ENCODE measurements around the gene ZP3. TPM values are rescaled to one million over a fixed set of nuclear protein-coding genes. Genes with fewer than 3 reads are reported as not detected.
A peak's percentile ranks its signal among the peaks of the same experiment; 100 is the strongest.
"Not testable (repeated sequence)": the region's sequence is repeated elsewhere in the genome, so short reads cannot be mapped to it uniquely, and the experiment has no call there.

ZP3 gene
- total RNA-seq, 1 experiment from 2014 or later: 1.7 TPM

- peak; percentile 63 for DNase-seq
- Histone ChIP-seq H3K27me3 (no peaks in the 10 kb centered on the region), H3K36me3 (no peaks in the 10 kb centered on the region), H3K4me3 (peak overlapping the region; percentile 38), H3K9me3 (no peaks in the 10 kb centered on the region)
Observed at GRCh38 chr7:76397409-76398183, 27.2 kb upstream of the ZP3 start.

GRCh38 chr7:76400248-76400647, 24.5 kb upstream of the ZP3 start:
- no peaks in the 10 kb centered on the region for H3K9me3 ChIP-seq
- DNase-seq: no peak
- H3K27me3 ChIP-seq: no peaks in the 10 kb centered on the region
- H3K36me3 ChIP-seq: no peaks in the 10 kb centered on the region
- no peak overlapping the region for H3K4me3 ChIP-seq

GRCh38 chr7:76403097-76403496, 21.7 kb upstream of the ZP3 start:
- DNase-seq, H3K9me3 ChIP-seq, H3K27me3 ChIP-seq, H3K4me3 ChIP-seq, H3K36me3 ChIP-seq: not testable (repeated sequence)

GRCh38 chr7:76403780-76404494, 20.8 kb upstream of the ZP3 start:
- Histone ChIP-seq H3K9me3 (no peaks in the 10 kb centered on the region), H3K36me3 (no peaks in the 10 kb centered on the region), H3K4me3 (no peak overlapping the region), H3K27me3 (no peaks in the 10 kb centered on the region)
- no peak for DNase-seq

GRCh38 chr7:76405738-76406137, 19.0 kb upstream of the ZP3 start:
- DNase-seq: no peak
- Histone ChIP-seq H3K9me3 (no peaks in the 10 kb centered on the region), H3K4me3 (no peak overlapping the region), H3K27me3 (no peaks in the 10 kb centered on the region), H3K36me3 (no peaks in the 10 kb centered on the region)

- Histone ChIP-seq H3K9me3 (no peaks in the 10 kb centered on the region), H3K27me3 (no peaks in the 10 kb centered on the region), H3K4me3 (no peak overlapping the region), H3K36me3 (no peaks in the 10 kb centered on the region)
- no peak for DNase-seq
Observed at GRCh38 chr7:76407718-76408117, 17.0 kb upstream of the ZP3 start.

GRCh38 chr7:76408121-76408560, 16.6 kb upstream of the ZP3 start:
- Histone ChIP-seq H3K36me3 (no peaks in the 10 kb centered on the region), H3K4me3 (no peak overlapping the region), H3K9me3 (no peaks in the 10 kb centered on the region), H3K27me3 (no peaks in the 10 kb centered on the region)
- no peak for DNase-seq

- DNase-seq: no peak
- H3K4me3 ChIP-seq: no peak within 1 kb of the TSS
- H3K27me3 ChIP-seq: no peaks in the 10 kb centered on the region
- no peaks in the 10 kb centered on the region for H3K9me3 ChIP-seq
- H3K36me3 ChIP-seq: no peaks in the 10 kb centered on the region
Observed at GRCh38 chr7:76409537-76409936, 15.2 kb upstream of the ZP3 start, which contains the start of gene SSC4D. Gene SSC4D (minus strand): TSS chr7:76409697. CDS start chr7:76404439, 5,258 bp downstream.

GRCh38 chr7:76411626-76412025, 13.1 kb upstream of the ZP3 start:
- Histone ChIP-seq H3K4me3 (no peak overlapping the region), H3K36me3 (no peaks in the 10 kb centered on the region), H3K9me3 (no peaks in the 10 kb centered on the region), H3K27me3 (no peaks in the 10 kb centered on the region)
- no peak for DNase-seq

GRCh38 chr7:76412249-76412648, 12.5 kb upstream of the ZP3 start:
- Histone ChIP-seq H3K36me3 (no peaks in the 10 kb centered on the region), H3K27me3 (no peaks in the 10 kb centered on the region), H3K9me3 (no peaks in the 10 kb centered on the region), H3K4me3 (no peak overlapping the region)
- DNase-seq: no peak

- H3K27me3 ChIP-seq, H3K9me3 ChIP-seq, H3K36me3 ChIP-seq, DNase-seq, H3K4me3 ChIP-seq: not testable (repeated sequence)
Observed at GRCh38 chr7:76417654-76418310, 7.0 kb upstream of the ZP3 start.

GRCh38 chr7:76421097-76421496, 3.7 kb upstream of the ZP3 start:
- not testable (repeated sequence) for H3K36me3 ChIP-seq, H3K27me3 ChIP-seq, H3K9me3 ChIP-seq, H3K4me3 ChIP-seq
- peak; percentile 74 for DNase-seq

GRCh38 chr7:76423666-76424412, 911 bp upstream of the ZP3 start:
- Histone ChIP-seq H3K27me3 (no peaks in the 10 kb centered on the region), H3K4me3 (no peak overlapping the region), H3K9me3 (no peaks in the 10 kb centered on the region), H3K36me3 (no peaks in the 10 kb centered on the region)
- no peak for DNase-seq

GRCh38 chr7:76425156-76425555, 406 bp downstream of the ZP3 start:
- Histone ChIP-seq H3K9me3 (no peaks in the 10 kb centered on the region), H3K4me3 (no peak overlapping the region)
- DNase-seq: no peak

GRCh38 chr7:76425558-76425957, 808 bp downstream of the ZP3 start:
- not testable (repeated sequence) for H3K36me3 ChIP-seq, H3K27me3 ChIP-seq, H3K9me3 ChIP-seq, DNase-seq, H3K4me3 ChIP-seq

More at GRCh38 chr7:76425156-76425555, 406 bp downstream of the ZP3 start:
- no peaks in the 10 kb centered on the region for H3K36me3 ChIP-seq
- no peaks in the 10 kb centered on the region for H3K27me3 ChIP-seq

GRCh38 chr7:76426246-76426645, 1.5 kb downstream of the ZP3 start:
- no peak overlapping the region for H3K4me3 ChIP-seq
- H3K9me3 ChIP-seq: no peaks in the 10 kb centered on the region
- DNase-seq: no peak
- H3K36me3 ChIP-seq: no peaks in the 10 kb centered on the region
- no peaks in the 10 kb centered on the region for H3K27me3 ChIP-seq

GRCh38 chr7:76427635-76428034, 2.9 kb downstream of the ZP3 start:
- DNase-seq: no peak
- Histone ChIP-seq H3K36me3 (no peaks in the 10 kb centered on the region), H3K9me3 (no peaks in the 10 kb centered on the region)

More at GRCh38 chr7:76427635-76428034, 2.9 kb downstream of the ZP3 start:
- Histone ChIP-seq H3K27me3 (no peaks in the 10 kb centered on the region), H3K4me3 (no peak overlapping the region)

All from MG63 (cell line).